NCI-H226 (cell line): ENCODE results near the gene ZIC4.

ENCODE experiments used
- DNase-seq: peaks from one replicate; pipeline ENCODE4 v3.0.0-alpha.2; 2015

The ZIC4 gene

DNA sequence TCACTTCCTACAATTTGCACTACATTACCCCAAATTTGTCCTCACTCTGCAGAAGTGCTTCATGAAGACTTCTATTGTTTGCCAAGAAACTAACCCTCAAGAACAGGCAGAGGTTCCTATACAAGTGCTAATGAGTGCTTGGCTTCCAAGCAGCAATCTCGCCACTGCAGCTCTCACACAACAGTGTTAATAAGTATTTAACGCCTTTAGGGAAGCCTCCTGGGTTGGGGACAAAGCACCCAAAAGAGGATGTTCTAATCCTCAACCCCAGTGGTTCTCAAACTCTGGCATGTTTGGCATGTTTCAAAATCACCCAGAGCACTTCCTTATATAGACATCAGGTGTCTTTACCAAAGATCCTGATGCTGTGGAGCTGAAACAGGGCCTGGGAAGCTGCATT lies 64.6 kb downstream of the ZIC4 start:
- DNase-seq: no peak

DNA sequence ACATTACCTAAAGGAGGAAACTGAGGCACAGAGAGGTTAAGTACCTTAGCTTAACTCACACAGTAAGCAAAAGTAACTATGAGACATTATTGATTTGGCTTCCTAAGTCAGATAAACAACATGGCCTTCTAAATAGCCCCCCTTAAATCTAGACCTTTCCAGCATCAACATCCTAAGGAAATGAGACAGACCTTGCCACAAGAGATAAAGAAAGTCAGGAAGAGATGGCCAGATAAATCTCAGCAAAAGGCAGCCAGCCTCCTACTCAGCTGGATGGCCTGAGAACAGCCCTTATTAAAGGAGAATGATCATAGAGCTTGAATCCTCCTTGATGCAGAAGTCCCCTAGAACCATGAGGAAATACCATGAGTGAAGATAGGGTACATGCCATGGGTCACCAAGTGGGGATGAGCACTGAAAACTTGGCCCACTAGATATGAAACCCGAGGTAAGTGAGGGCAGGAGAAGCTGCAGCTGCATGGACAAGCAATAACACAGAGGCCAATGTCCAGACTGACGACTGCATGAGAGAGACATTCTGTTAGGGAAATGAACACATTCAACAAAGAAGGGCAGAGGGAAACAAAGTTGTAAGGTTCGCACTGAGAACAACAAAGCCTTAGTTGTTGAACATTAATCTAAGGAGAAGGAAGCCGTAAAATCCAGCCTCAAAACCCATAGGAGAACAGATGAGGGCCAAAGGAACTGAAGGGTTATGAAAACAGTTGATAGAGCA lies 69.6 kb downstream of the ZIC4 start:
- no peak for DNase-seq
